G401 (cell line): ENCODE data around the gene RGS9BP. TPM values are rescaled to one million over a fixed set of nuclear protein-coding genes. Genes with fewer than 3 reads are reported as not detected.

Experiments
- total RNA-seq: library from RNA; depleted of rRNA; stranded (reverse); fragments of >200 nt; shearing (Covaris generic); gene quantifications from 2 replicates; pipeline ENCODE4 v1.2.3, GENCODE V29; 2014; rRNA removed

Gene RGS9BP
- total RNA-seq, 1 experiment from 2014 or later = 5.4 TPM

Other genes with a start within 250 kb of the RGS9BP start
- 179 and 191 TPM in 2 replicates for gene PDCD5, start 94.7 kb upstream of the RGS9BP start, total RNA-seq
- gene ANKRD27, start 668 bp upstream of the RGS9BP start, total RNA-seq = 29.4 and 44.8 TPM in 2 replicates
- 7.2 and 11.8 TPM in 2 replicates for gene NUDT19, start 16.0 kb downstream of the RGS9BP start, total RNA-seq
- gene TDRD12, start 43.9 kb downstream of the RGS9BP start, total RNA-seq = 0.27 TPM in 1 of 2 replicates, not detected in the other
- 0.51 TPM in 1 of 2 replicates, not detected in the other for gene SLC7A9, start 193.9 kb downstream of the RGS9BP start, total RNA-seq